ENCODE measurements around the gene CLRN2. TPM values are rescaled to one million over a fixed set of nuclear protein-coding genes. Genes with fewer than 3 reads are reported as not detected.

The CLRN2 gene
- total and polyA plus RNA-seq, 2 donors from 2014 or later = not detected

DNA sequence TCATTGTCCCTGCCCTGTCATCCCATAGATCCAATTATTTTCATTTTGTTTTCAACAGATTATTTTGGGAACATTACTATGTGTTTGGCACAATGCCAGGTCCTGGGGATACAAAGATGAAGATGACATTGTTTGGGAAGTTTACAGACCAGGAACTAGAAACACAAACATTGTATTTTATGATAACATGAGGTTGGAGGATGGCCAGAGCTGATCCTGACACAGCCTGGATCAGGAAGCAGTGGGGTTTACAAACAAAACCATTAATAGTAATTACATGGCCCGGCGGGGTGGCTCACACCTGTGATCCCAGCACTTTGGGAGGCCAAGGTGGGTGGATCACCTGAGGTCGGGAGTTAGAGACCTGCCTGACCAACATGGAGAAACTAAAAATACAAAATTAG is 29.9 kb downstream of the CLRN2 start:
- no peaks in the 10 kb centered on the region for H3K9me3 ChIP-seq (ENCODE audit: control insufficient read depth in 2 of 3, insufficient read depth in 1 of 3, low read length in 3 of 3)
- intact Hi-C loops (cut with DNase I) = loop anchor here (5.0 kb wide), 1 partner anchor 92 kb away; no protein-coding TSS in a partner anchor
- no peak overlapping the region for H3K4me3 ChIP-seq (ENCODE audit: low read length in 3 of 3)
- no peaks in the 10 kb centered on the region for H3K27me3 ChIP-seq (ENCODE audit: control insufficient read depth, insufficient read depth, low read length)
- no peak for TF ChIP-seq CTCF (IDR thresholded peaks at IDR 0.05; ENCODE audit: borderline replicate concordance, extremely low read depth, insufficient read depth)
- no peak overlapping the region for H3K9ac ChIP-seq (ENCODE audit: low read length in 3 of 3)
- FAIRE-seq (no peak), DNase-seq (peak in 1 of 5 donors; percentile 26)
- H3K4me1 ChIP-seq (ENCODE audit: control insufficient read depth in 2 of 3, insufficient read depth in 2 of 3, low read depth in 1 of 3, low read length in 3 of 3) = no peaks in the 10 kb centered on the region
- no peaks in the 10 kb centered on the region for H3K36me3 ChIP-seq (ENCODE audit: control insufficient read depth in 2 of 3, insufficient read depth in 3 of 3, low read length in 3 of 3)
- H3K27ac ChIP-seq (ENCODE audit: low read depth in 2 of 2, low read length in 2 of 2) = no peak overlapping the region

GRCh38 chr4:17545374-17546140 is 30.6 kb downstream of the CLRN2 start:
- intact Hi-C loops (cut with DNase I) = loop anchor here (5.0 kb wide), 1 partner anchor 92 kb away; no protein-coding TSS in a partner anchor
- Histone ChIP-seq H3K27me3 (ENCODE audit: control insufficient read depth, insufficient read depth, low read length) (no peaks in the 10 kb centered on the region), H3K4me1 (ENCODE audit: control insufficient read depth in 2 of 3, insufficient read depth in 2 of 3, low read depth in 1 of 3, low read length in 3 of 3) (no peaks in the 10 kb centered on the region), H3K4me3 (ENCODE audit: low read length in 3 of 3) (no peak overlapping the region), H3K27ac (ENCODE audit: low read depth in 2 of 2, low read length in 2 of 2) (no peak overlapping the region), H3K36me3 (ENCODE audit: control insufficient read depth in 2 of 3, insufficient read depth in 3 of 3, low read length in 3 of 3) (no peaks in the 10 kb centered on the region), H3K9me3 (ENCODE audit: control insufficient read depth in 2 of 3, insufficient read depth in 1 of 3, low read length in 3 of 3) (no peaks in the 10 kb centered on the region), H3K9ac (ENCODE audit: low read length in 3 of 3) (no peak overlapping the region)
- TF ChIP-seq CTCF (IDR thresholded peaks at IDR 0.05; ENCODE audit: borderline replicate concordance, extremely low read depth, insufficient read depth) = no peak
- DNase-seq = no peak
- no peak for FAIRE-seq

DNA sequence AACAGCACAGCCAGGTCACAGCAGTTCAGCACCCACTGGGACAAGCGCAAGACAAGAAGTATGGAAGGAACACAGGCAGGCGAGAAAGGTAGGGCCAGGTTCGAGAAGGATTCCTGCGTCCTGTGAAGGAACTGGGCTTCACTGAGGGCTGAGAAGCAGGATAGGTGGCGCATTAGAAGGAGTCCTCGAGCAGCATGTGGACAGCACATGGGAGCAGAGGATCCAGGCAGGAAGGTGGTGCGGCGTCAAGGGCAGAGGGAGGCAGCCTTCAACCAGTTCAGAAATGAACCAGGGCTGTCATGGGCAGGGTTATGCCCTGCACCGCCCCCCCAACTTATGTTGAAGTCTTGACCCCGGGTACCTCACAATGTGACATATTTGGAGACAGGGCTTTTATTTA is 31.3 kb downstream of the CLRN2 start:
- no peak for TF ChIP-seq CTCF (IDR thresholded peaks at IDR 0.05; ENCODE audit: borderline replicate concordance, extremely low read depth, insufficient read depth)
- H3K36me3 ChIP-seq (ENCODE audit: control insufficient read depth in 2 of 3, insufficient read depth in 3 of 3, low read length in 3 of 3) = no peaks in the 10 kb centered on the region
- no peak for FAIRE-seq
- no peaks in the 10 kb centered on the region for H3K9me3 ChIP-seq (ENCODE audit: control insufficient read depth in 2 of 3, insufficient read depth in 1 of 3, low read length in 3 of 3)
- no peaks in the 10 kb centered on the region for H3K4me1 ChIP-seq (ENCODE audit: control insufficient read depth in 2 of 3, insufficient read depth in 2 of 3, low read depth in 1 of 3, low read length in 3 of 3)
- H3K4me3 ChIP-seq (ENCODE audit: low read length in 3 of 3) = no peak overlapping the region
- no peaks in the 10 kb centered on the region for H3K27me3 ChIP-seq (ENCODE audit: control insufficient read depth, insufficient read depth, low read length)
- H3K9ac ChIP-seq (ENCODE audit: low read length in 3 of 3) = no peak overlapping the region
- no peak overlapping the region for H3K27ac ChIP-seq (ENCODE audit: low read depth in 2 of 2, low read length in 2 of 2)
- intact Hi-C loops (cut with DNase I) = loop anchor here (5.0 kb wide), 1 partner anchor 91 kb away; no protein-coding TSS in a partner anchor
- no peak for DNase-seq
